NCI-H446 treated with DMSO at 0.1 percent for 48 hours (cell line): Measurements from ENCODE around the gene LRRK1.

Experiments used
- DNase-seq: peaks from one replicate; lab custom pipeline; 2025; lab: John Stamatoyannopoulos, UW

The LRRK1 gene

GRCh38 chr15:100939791-100940190, 20.6 kb downstream of the LRRK1 start:
- no peak for DNase-seq

DNA sequence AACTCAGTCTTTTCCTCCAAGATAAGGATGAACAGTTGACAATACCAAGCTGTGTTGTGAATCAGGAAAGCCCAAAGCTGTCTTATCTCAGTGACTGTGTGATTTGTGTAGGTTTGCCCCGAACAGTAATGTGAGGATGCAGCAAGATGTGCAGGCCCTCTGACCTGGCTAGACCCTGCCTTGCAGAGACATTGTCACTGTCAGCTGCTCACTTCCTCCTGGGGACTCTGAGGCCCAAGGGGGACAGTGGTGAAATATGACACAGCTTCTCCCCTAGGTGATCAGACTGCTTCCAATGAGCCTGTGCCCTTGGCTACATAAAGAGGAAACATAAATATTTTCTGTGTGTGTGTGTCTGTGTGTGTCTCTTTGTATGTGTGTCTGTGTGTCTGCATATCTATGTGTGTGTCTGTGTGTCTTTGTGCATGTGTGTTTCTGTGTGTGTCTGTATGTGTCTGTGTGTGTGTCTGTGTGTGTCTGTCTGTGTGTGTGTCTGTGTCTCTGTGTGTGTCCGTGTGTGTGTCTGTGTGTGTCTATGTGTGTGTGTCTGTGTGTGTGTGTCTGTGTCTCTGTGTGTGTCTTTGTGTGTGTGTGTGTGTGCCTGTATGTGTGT, 21.7 kb downstream of the LRRK1 start:
- no peak for DNase-seq

DNA sequence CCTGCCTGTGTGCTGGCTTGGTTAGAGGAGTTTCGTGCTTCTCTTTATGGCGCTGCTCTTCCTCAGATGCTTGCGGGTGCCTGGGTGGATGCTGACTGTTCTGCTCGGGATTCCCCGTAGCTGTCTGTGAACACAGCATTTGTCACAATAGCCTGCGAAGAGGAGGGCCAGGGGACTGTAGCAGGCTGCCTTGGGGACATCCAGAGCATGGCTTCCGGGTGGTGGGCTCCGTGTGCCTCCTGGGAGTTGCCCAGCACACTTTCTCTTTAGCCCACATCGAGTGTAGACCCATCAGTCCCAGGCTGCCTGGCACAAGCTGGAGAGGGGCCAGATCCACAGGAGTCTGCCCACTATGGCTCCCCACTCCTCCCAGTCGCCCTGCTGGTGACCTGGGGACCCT, 22.4 kb downstream of the LRRK1 start:
- no peak for DNase-seq

DNA sequence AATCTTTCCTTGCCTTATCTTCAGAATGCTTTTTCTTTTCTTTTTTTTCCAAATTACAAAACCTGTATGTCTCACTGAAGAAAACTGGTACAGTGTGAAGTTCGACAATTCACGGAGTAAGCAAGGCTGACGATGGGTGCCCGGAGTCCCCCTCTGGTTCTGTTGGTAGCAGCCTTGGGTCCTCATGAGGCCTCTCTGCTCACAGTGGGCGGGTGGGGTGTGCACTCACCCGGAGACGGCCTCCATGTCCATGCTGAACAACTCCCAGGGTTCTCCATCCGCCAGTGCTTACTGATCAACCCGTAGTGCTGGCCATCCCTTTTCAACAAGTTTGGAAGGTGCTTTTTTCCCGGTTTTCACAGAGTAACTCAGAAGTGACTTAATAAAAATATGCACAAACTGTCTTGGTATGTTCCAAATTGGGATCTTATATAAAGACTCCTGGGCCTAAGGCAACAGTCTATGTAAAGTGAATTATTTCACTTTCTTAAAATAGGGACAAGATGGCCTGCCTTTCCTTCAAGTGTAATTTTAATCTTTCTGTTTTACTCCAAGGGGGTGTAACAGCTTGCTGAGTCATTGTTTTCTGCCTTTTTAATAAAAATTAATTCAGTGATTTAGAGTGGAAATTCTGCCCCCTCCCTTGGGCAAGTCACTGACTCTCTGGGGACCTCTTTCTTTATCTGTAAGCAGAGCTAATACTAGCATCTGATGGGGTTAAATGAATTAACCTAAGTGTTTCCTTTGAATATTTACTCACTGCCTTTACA, 23.7 kb downstream of the LRRK1 start:
- DNase-seq, result no peak

- DNase-seq, result no peak
These were observed 25.2 kb downstream of the LRRK1 start for GRCh38 chr15:100944244-100944895.

DNA sequence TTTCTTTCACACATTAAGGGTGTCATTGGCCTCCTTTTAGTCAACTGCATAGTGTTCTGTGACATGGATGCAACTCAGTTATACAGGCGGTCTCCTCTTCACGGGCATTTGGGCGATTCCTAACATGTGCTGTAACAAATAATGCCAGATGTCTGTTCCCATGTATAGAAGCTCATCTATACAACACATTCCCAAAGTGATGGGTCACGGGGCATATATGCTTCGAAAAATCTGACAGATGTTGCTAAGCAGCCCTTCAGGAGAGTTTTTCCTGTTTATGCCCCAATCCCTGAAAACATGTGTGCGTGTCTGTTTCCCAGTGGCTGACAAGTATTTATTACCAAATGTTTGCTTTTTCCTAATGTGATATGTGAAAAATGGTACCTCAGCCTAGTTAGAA, 25.8 kb downstream of the LRRK1 start:
- no peak for DNase-seq

DNA sequence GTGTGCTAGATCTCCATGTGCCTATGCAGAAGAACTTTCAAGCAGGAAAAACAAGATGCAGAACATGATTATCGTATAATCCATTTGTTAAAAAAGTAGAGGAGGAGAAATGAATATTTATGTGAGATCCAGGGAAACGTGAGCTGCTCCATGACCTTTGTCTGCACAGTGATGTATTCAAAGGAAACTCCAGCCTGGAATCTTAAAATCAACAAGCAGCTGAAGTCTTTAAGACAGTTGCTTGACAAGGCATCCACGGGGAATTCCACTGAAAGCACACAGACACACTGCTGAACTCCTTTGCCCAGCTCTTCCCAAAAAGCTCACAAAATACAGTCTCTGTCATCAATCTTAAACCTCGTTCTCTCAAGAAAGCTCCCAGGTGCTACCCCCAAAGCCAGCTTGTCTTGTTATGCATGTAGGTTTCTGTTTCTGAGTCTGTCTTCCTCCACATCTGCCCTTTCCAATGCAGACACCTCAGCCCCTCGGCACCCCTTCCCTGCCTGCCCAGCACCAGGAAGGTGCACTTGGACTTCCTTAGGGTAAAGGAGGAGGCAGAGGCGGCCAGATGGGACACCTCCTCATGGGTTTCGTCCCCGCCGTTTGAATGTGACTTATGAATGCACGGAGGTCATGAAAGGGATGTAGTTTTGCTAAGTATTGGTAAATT, 28.7 kb downstream of the LRRK1 start:
- no peak for DNase-seq

DNA sequence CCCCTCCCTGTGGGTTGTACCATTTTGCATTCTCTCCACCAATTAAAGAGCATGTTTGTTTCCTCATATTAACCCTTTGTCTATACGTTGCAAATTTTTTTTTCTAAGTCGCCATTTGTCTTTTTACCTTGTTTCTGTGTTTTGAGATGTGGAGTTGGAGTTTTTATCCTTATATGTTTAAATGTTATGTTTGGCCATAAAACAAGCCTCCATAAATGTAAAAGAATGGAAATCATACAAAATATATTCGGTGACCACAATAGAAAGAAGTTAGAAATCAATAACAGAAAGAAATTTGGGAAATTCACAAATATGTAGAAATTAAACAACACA, 29.2 kb downstream of the LRRK1 start:
- no peak for DNase-seq

DNA sequence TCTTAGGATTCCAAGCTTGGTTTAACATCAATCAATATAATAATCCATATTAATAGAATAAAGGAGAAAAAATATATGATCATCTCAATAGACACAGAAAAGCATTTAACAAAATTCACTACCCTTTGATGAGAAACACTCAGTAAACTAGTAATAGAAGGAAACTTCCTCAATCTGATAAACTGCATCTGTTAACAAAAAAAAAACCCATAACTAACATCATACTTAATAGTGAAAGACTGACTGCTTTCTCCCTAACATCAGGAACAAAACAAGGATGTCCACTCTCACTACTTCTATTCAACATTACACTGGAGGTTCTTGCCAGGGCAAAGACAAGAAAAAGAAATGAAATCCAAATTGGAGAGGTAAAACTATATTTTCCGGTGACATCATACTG, 30.5 kb downstream of the LRRK1 start:
- DNase-seq, result no peak

DNA sequence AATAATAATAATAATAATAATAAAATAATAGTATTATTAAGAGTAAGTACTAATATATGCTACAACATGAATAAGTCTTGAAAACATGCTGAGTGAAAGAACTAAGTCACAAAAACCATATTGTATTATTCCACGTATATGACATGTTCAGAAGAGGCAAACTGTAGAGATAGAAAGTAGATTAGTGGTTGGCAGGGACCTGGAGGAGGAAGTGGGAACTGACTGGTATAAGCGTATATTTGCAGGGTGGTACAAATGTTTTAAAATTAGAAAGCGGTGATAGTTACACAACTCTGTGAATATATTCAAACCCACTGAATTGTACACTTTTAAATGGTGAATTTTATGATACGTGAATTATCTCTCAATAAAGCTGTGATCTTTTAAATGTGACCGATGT, 32.8 kb downstream of the LRRK1 start:
- DNase-seq, result no peak

- DNase-seq, result no peak
These were observed 33.4 kb downstream of the LRRK1 start for GRCh38 chr15:100952566-100952965.

DNA sequence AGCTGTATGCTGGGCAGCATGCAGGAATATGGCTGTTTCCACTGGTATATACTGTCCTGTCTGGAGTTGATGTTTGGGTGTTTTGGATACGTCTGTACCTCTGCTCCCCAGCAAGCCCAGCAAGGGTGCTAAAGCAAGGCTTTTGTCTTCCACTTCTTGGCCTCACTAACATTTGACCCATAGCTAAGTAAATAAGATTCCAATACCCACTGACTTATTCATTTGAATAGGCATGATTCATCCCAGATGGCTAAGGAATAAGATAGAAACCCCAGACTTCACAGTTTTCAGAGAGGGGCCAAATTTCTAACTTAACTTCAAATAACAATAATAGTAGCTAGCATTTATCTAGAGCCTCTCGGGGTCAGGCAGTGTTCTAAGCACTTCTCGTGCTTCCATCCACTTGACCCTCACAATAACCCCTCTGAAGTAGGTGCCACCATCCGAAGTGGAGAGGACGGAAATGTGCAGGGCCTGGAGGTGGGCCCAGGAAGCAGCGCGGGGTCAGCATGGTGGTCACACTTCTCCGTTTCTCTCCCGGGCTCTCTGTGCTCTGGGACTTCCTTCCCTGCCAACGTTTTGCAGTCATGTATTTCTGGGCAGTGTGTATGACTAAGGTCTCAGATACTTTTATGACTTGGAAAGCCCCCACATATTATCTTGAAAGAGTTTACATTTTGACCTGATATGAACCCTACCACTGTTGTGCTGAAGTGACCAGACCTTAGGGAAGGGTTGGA, 39.3 kb downstream of the LRRK1 start:
- no peak for DNase-seq

DNA sequence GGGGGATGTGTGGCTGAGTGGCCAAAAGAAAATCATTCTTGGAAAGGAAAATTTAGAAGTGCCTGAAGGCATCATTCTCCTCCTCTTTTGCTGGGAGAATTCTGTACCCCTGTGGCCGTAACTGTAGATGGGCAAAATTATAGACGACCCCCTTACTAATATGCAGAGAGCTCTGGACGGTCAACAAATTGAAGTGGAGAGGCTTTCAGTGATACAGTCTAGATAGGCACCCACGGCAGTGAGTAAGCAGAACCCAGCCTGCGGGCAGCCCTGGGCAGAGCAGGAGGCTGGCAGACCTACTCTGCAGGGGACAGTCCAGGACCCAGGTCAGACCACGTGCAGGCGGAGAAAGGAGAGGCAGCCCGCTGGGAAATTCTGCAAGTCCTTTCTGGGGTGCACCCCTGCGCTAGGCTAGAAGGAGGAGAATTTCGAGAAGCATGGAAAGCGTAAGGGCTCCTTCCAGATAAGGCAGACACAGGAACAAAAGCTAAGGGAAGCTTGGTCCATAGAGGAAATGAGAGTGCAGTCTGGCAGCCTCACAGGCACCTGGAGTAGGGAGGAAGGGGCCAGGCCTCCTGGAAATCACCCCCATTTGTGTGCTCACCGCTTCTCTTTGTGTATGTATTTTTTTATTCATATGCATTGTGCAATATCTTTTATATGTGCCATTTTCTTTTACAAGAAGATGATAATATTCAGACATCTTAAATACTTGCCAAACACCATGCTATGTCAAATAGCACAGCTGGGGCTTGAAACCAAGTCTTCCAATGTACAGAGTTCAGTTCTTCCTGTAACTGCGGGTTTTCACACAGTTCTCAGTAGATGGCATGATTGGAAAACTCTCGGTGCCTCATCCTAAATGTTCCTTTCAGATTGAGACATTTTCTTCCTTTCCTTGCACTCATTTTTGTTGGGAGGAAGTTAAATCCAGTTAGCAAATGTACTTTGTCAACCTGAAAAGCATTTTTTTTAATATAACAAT, 40.2 kb downstream of the LRRK1 start:
- DNase-seq, result no peak

DNA sequence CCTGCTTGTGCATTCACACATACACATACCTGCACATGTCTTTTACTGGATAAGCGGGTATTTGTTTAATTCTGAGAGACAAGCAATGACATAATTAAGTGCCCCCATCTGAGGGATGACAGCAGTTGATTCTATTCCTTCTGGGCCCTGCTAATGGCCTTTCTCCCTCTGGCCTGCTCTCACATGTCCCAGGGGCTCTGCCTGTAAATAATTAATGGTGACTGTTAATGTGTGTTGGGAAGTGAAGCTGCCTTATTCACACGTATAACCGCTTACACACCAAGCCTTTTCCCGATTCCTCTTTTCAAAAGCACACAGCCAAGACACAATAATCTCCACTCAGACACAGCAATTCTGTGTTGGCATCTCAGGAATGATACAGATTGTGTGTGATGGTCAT, 47.8 kb downstream of the LRRK1 start:
- no peak for DNase-seq

- no peak for DNase-seq
These were observed 49.2 kb downstream of the LRRK1 start for GRCh38 chr15:100968050-100968966.

DNA sequence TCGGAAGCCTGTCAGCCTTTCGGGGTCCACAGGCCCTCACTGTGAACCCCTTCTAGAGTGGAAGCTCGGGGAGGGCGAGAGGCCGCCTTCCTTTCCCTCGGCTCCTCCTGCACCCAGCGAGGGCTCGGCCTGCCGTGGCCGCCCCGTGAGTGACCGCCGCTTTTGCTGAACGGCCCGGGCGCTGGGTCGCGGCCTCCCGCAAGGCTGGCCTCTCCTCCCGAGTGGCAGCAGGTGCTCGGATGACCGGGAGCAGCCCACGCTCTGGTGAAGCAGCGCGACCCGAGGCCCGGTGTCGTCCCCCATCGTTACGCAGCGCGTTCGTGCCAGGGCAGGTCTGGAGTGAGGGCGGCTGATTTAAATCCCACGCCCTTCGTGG, 53.8 kb downstream of the LRRK1 start:
- no peak for DNase-seq

GRCh38 chr15:100973351-100974111, 54.4 kb downstream of the LRRK1 start:
- DNase-seq, result no peak

DNA sequence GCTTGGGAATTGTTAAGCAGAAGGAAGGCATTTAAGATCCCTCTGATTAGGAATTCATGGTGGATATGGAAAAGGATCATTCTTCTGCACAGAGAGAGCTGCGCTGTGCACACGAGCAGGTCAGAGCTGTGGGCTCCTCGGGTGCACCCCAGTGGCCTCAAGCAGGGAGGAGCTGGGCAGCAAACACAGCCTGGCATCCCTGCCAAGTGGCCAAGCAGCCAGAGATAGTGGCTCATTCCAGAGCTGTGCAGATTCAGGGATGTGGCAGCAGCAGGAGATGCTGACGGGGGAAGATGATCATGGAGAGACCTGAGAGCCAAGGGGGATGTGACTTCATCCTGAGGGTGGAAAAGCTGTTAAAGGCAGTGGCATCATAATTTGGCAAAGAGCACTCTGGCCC, 55.9 kb downstream of the LRRK1 start:
- no peak for DNase-seq

GRCh38 chr15:100980410-100981046, 61.4 kb downstream of the LRRK1 start:
- DNase-seq, result no peak
